Measurements from ENCODE around the gene RPS26. TPM values are rescaled to one million over a fixed set of nuclear protein-coding genes. Genes with fewer than 3 reads are reported as not detected.

The RPS26 gene
- total RNA-seq, 3 donors from 2014 or later, result 28.8 to 81.1 (median 34.5) TPM

DNA sequence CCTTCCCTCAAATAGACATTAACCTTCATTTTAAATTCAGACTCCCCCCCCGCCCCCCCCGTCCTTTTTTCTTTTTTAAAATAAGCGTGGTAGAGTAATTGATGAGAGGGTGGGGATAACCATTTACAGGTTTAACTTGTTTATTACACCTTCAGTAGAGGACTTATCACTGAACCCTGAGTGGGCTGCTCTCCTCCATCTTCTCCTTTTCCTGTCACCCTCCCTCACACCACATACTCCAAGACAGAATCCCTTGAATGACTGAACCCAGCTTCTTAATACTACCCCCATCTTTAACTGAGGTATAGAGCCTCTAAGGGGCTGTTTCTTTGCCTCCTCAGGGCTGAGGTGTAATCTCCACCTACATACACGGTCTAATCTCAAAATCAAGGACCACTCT, 24.5 kb upstream of the RPS26 start:
- intact Hi-C loops (cut with DNase I, micrococcal nuclease), result no loop called here
- ATAC-seq, result no peak
- Histone ChIP-seq H3K9me3 (no peaks in the 10 kb centered on the region), H3K4me1 (ENCODE audit: low read depth) (peaks cover 18% of the 10 kb centered on the region), H3K4me3 (no peak overlapping the region), H3K36me3 (ENCODE audit: low read depth) (no peaks in the 10 kb centered on the region)
- TF ChIP-seq, protein P1, sequence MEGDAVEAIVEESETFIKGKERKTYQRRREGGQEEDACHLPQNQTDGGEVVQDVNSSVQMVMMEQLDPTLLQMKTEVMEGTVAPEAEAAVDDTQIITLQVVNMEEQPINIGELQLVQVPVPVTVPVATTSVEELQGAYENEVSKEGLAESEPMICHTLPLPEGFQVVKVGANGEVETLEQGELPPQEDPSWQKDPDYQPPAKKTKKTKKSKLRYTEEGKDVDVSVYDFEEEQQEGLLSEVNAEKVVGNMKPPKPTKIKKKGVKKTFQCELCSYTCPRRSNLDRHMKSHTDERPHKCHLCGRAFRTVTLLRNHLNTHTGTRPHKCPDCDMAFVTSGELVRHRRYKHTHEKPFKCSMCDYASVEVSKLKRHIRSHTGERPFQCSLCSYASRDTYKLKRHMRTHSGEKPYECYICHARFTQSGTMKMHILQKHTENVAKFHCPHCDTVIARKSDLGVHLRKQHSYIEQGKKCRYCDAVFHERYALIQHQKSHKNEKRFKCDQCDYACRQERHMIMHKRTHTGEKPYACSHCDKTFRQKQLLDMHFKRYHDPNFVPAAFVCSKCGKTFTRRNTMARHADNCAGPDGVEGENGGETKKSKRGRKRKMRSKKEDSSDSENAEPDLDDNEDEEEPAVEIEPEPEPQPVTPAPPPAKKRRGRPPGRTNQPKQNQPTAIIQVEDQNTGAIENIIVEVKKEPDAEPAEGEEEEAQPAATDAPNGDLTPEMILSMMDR (IDR thresholded peaks at IDR 0.05), result no peak
- no peak for DNase-seq

- DNase-seq (no peak), ATAC-seq (no peak)
- Histone ChIP-seq H3K36me3 (ENCODE audit: low read depth) (no peaks in the 10 kb centered on the region), H3K4me1 (ENCODE audit: low read depth) (peaks cover 16% of the 10 kb centered on the region), H3K9me3 (no peaks in the 10 kb centered on the region), H3K4me3 (no peak overlapping the region)
- TF ChIP-seq, protein P1 (IDR thresholded peaks at IDR 0.05), result no peak
- intact Hi-C loops (cut with DNase I, micrococcal nuclease), result no loop called here
Measured at GRCh38 chr12:56018356-56018755, 23.4 kb upstream of the RPS26 start.

- TF ChIP-seq, protein P1 (IDR thresholded peaks at IDR 0.05), result no peak
- no peak within 1 kb of the TSS for H3K4me3 ChIP-seq
- no peaks in the 10 kb centered on the region for H3K4me1 ChIP-seq (ENCODE audit: low read depth)
- intact Hi-C loops (cut with DNase I, micrococcal nuclease), result no loop called here
- ATAC-seq (peak; percentile 56), DNase-seq (peak in 2 of 3 donors; percentile 53 to 60)
- no peaks in the 10 kb centered on the region for H3K9me3 ChIP-seq
- no peaks in the 10 kb centered on the region for H3K36me3 ChIP-seq (ENCODE audit: low read depth)
Measured at GRCh38 chr12:56020423-56021184, 21.1 kb upstream of the RPS26 start, which contains the start of gene IKZF4. TSS of gene IKZF4 (plus strand) at chr12:56021043. CDS start at chr12:56021494, 451 bp downstream.

DNA sequence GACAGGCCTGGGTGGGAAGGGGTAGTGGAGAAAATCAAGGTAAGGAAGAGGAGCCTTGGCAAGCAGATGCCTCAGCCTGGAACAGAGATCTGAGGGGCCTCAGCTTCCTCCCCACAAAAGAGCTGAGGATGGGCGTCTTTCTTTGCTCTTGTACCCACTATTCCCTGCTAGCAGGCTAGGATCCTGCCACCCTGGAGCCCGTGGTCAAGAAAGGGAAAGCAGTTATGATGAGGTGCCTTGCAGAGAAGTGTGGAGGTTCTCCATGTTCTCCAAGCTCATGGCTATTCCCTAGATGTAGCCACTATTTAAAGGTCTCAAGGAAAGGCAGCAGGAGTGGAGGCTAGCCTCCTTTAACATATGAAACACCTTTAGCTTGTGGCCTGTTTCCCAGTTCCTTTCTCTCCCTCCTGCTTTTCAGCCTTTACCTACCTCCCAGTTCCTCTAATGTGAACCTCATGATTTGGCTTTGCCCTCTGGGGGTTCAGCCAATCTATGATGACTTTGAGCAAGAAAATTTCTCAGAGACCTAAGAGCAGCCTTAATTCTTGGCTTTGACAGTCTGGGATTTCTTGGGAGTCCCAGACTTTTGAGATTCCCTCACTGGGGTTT, 19.7 kb upstream of the RPS26 start:
- Histone ChIP-seq H3K4me3 (no peak overlapping the region), H3K9me3 (no peaks in the 10 kb centered on the region), H3K36me3 (ENCODE audit: low read depth) (no peaks in the 10 kb centered on the region), H3K4me1 (ENCODE audit: low read depth) (no peaks in the 10 kb centered on the region)
- DNase-seq (no peak), ATAC-seq (peak; percentile 7)
- intact Hi-C loops (cut with DNase I, micrococcal nuclease), result no loop called here
- TF ChIP-seq, protein P1 (IDR thresholded peaks at IDR 0.05), result no peak

DNA sequence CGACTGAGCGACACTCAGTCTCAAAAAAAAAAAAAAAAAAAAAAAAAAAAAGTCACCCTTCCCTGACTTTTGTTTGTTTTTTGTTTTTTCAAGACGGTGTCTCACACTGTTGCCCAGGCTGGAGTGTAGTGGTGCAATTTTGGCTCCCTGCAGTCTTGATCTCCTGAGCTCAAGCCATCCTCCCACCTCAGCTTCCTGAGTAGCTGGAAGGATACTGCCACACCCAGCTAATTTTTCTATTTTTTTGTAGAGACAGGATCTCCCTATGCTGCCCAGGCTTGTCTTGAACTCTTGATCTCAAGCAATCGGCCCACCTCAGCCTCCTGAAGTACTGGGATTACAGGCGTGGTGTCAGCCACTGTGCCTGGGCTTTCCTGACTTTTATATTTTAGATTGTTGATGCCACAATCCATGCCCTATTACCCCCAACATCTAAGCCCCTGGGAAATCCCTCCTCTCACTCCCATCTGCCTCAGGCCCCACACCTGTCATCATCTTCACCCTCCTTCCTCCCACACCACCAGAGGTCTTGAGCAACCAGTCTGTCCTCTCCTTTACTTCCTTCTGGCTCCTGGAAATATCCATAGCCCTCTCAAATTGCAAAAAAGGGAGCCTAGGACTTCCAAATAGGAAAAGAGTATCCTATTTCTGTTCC, 13.1 kb upstream of the RPS26 start:
- DNase-seq (no peak), ATAC-seq (no peak)
- no peaks in the 10 kb centered on the region for H3K4me1 ChIP-seq (ENCODE audit: low read depth)
- intact Hi-C loops (cut with DNase I, micrococcal nuclease), result no loop called here
- no peak overlapping the region for H3K4me3 ChIP-seq
- no peaks in the 10 kb centered on the region for H3K36me3 ChIP-seq (ENCODE audit: low read depth)
- TF ChIP-seq, protein P1 (IDR thresholded peaks at IDR 0.05), result no peak
- no peaks in the 10 kb centered on the region for H3K9me3 ChIP-seq
